Duodenal mucosa (tissue), 2 donors: Measurements from ENCODE around the gene EBI3.
"Not testable (repeated sequence)": the region's sequence is repeated elsewhere in the genome, so short reads cannot be mapped to it uniquely, and the experiment has no call there.

Source experiments
- H3K27ac ChIP-seq: one replicate; pipeline ENCODE4 v1.7.0; 2013; ENCODE audit warnings: low read depth, low read length
- H3K27me3 ChIP-seq, 2 donors: one replicate each; pipeline ENCODE4 v1.7.0; 2013; ENCODE audit warnings: low read length in 2 of 2, control low read depth in 1 of 2; ENCODE audit not compliant: insufficient read depth in 2 of 2, control insufficient read depth in 1 of 2
- H3K36me3 ChIP-seq, 2 donors: one replicate each; pipeline ENCODE4 v1.7.0; 2013; ENCODE audit warnings: low read length in 2 of 2, control low read depth in 1 of 2; ENCODE audit not compliant: insufficient read depth in 2 of 2, control insufficient read depth in 1 of 2
- H3K4me1 ChIP-seq, 2 donors: one replicate each; pipeline ENCODE4 v1.7.0; 2013; ENCODE audit warnings: low read length in 2 of 2, control low read depth in 1 of 2; ENCODE audit not compliant: insufficient read depth in 2 of 2, control insufficient read depth in 1 of 2
- H3K4me3 ChIP-seq, 2 donors: one replicate each; pipeline ENCODE4 v1.7.0; 2013; ENCODE audit warnings: low read length in 2 of 2, low read depth in 1 of 2
- H3K9ac ChIP-seq, 2 donors: one replicate each; pipeline ENCODE4 v1.7.0; 2013; ENCODE audit warnings: low read length in 2 of 2, low read depth in 1 of 2
- H3K9me3 ChIP-seq, 2 donors: one replicate each; pipeline ENCODE4 v1.7.0; 2013; ENCODE audit warnings: low read length in 2 of 2, control low read depth in 1 of 2; ENCODE audit not compliant: control insufficient read depth in 1 of 2

Gene EBI3

GRCh38 chr19:4233282-4233853, 4.0 kb downstream of the EBI3 start:
- Histone ChIP-seq H3K9me3 (no peaks in the 10 kb centered on the region), H3K4me3 (no peak overlapping the region), H3K27ac (no peak overlapping the region), H3K27me3 (peaks cover 8 to 9% of the 10 kb centered on the region in 2 donors), H3K36me3 (no peaks in the 10 kb centered on the region), H3K9ac (no peak overlapping the region), H3K4me1 (no peaks in the 10 kb centered on the region)

DNA sequence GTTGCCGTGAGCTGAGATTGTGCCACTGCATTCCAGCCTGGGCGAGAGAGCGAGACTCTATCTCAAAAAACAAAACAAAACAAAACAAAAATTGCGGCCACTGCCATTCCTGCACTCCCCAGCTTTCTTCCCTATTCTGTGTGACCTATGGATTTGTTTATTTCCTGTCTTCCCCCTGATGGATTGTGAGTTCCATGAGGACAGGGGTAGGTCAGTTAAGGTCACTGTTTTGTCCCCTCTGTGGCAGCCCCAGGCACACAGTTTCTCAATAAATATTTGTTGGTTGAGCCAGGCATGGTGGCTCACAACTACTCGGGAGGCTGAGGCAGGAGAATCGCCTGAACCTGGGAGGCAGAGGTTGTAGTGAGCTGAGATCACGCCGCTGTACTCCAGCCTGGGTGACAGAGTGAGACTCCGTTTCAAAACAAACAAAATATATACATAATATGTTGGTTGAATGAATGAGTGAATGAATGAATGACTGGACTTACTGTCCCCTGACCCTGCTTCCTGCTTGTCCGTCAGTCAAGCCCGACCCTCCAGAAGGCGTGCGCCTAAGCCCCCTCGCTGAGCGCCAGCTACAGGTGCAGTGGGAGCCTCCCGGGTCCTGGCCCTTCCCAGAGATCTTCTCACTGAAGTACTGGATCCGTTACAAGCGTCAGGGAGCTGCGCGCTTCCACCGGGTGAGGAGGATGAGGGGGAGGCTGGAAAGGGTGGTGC, 5.0 kb downstream of the EBI3 start:
- Histone ChIP-seq H3K27me3 (peaks cover 4 to 5% of the 10 kb centered on the region in 2 donors), H3K4me3 (no peak overlapping the region), H3K36me3 (no peaks in the 10 kb centered on the region), H3K4me1 (no peaks in the 10 kb centered on the region), H3K9me3 (no peaks in the 10 kb centered on the region), H3K27ac (no peak overlapping the region), H3K9ac (no peak overlapping the region)

DNA sequence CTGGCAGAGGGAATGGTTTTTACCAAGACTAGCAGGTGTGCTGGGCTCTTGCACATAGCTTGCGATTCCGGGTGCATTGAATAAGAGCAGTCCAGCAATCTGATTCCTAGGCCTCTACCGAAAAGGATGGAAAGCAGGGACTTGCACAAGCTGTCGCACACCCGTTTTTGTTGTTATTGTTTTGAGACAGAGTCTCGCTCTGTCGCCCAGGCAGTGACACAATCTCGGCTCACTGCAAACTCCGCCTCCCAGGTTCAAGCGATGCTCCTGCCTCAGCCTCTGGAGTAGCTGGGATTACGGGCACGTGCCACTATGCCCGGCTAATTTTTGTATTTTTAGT, 5.5 kb downstream of the EBI3 start:
- no peak overlapping the region for H3K9ac ChIP-seq
- no peaks in the 10 kb centered on the region for H3K27me3 ChIP-seq
- H3K36me3 ChIP-seq: no peaks in the 10 kb centered on the region

DNA sequence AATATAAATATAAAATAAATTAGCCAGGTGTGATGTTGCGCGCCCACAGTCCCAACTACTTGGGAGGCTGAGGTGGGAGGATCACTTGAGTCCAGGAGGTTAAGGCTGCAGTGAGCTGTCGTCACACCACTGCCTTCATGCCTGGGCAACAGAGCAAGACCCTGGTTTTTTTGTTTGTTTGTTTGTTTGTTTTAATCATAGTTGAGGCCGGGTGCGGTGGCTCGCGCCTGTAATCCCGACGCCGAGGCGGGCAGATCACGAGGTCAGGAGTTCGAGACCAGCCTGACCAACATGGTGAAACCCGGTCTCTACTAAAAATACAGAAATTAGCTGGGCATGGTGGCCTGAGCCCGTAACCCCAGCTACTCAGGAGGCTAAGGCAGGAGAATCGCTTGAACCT, 8.2 kb downstream of the EBI3 start:
- not testable (repeated sequence) for H3K4me3 ChIP-seq, H3K4me1 ChIP-seq, H3K9ac ChIP-seq, H3K27me3 ChIP-seq, H3K9me3 ChIP-seq, H3K36me3 ChIP-seq, H3K27ac ChIP-seq

More for the DNA sequence above, 5.5 kb downstream of the EBI3 start:
- H3K27ac ChIP-seq: no peak overlapping the region
- H3K4me3 ChIP-seq: no peak overlapping the region
- no peaks in the 10 kb centered on the region for H3K9me3 ChIP-seq
- H3K4me1 ChIP-seq: no peaks in the 10 kb centered on the region

DNA sequence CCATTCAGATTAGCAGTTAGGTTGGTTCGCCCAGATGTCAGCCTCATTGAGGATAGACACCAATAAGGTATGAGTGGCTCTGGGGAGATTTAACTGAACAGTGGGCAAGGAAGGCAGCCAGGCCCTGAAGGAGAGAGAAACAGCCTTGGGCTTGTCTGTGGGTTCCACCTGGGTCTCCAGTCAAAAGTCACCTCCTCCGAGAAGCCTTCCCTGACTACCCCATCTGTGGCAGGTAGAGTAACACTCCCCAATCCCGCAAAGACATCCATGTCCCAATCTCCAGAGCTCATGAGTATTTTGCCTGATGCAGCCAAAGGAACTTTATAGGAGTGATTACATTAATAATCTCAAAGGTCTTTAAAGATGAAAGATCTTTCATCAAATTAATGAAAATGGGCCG, 9.5 kb downstream of the EBI3 start:
- H3K9me3 ChIP-seq: peaks cover 0 to 5% of the 10 kb centered on the region in 2 donors
- no peak overlapping the region for H3K9ac ChIP-seq
- no peak overlapping the region for H3K4me3 ChIP-seq
- H3K4me1 ChIP-seq: no peaks in the 10 kb centered on the region
- H3K27me3 ChIP-seq: no peaks in the 10 kb centered on the region
- no peak overlapping the region for H3K27ac ChIP-seq
- H3K36me3 ChIP-seq: no peaks in the 10 kb centered on the region

GRCh38 chr19:4241824-4242430, 12.6 kb downstream of the EBI3 start:
- Histone ChIP-seq H3K4me3 (no peak overlapping the region), H3K9me3 (peaks cover 0 to 5% of the 10 kb centered on the region in 2 donors), H3K9ac (no peak overlapping the region), H3K4me1 (peaks cover 0 to 5% of the 10 kb centered on the region in 2 donors), H3K36me3 (no peaks in the 10 kb centered on the region), H3K27ac (no peak overlapping the region), H3K27me3 (no peaks in the 10 kb centered on the region)

- H3K9ac ChIP-seq, H3K9me3 ChIP-seq, H3K4me3 ChIP-seq, H3K27ac ChIP-seq, H3K27me3 ChIP-seq, H3K4me1 ChIP-seq: not testable (repeated sequence)
- H3K36me3 ChIP-seq: peaks cover 16 to 21% of the 10 kb centered on the region in 2 donors
Observed at GRCh38 chr19:4245938-4246337, 16.6 kb downstream of the EBI3 start.

DNA sequence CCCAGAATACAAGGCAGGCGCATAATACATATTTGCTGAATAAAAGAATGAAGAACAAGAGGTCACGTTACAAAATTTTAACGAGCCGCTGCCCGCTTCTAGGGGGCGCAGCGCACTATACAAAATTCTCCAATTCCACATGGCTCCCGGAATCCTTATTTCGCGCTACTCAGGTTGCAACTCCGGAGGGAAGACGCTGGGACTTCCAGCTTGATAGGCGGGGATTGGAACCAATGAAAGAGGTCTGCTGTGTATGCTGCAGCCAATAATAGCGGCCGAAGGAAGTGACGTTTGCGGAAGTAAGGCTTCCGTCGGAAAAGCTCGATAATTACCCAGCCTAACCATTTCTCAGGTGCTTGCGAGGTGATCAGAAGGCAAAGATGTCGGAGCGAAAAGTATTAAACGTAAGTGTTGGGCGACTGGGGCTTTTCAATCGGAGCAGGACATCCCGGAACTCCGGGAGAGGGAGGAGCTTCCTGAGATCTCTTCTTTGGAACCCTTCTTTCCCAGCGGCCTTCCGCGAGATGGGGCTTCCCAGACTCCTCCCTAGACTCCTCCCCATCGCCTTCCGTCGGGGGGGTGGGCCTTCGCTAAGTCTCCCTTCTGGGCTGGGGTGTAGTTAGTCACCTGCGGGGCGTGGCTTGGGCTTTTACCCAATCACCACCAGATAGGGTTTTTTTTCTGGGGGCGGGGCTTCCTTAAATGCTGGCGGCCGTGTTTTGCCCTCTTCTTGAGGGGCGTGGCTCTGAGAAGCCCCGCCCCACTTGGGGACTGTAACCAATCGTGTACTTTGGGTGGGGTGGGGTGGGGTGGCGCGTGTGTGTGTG, 17.7 kb downstream of the EBI3 start, which contains the start of gene YJU2:
YJU2 (plus strand) TSS at position 314 of the 827 bp plus-strand sequence; CDS start at position 381, 67 bp downstream.
- Histone ChIP-seq H3K27ac (peak within 1 kb of the TSS; percentile 90), H3K9ac (peak within 1 kb of the TSS; percentile 69 to 98), H3K4me3 (peak within 1 kb of the TSS; percentile 62 to 94), H3K27me3 (no peaks in the 10 kb centered on the region), H3K4me1 (peaks cover 5 to 9% of the 10 kb centered on the region in 2 donors), H3K9me3 (peaks cover 0 to 2% of the 10 kb centered on the region in 2 donors), H3K36me3 (peaks cover 21 to 32% of the 10 kb centered on the region in 2 donors)

DNA sequence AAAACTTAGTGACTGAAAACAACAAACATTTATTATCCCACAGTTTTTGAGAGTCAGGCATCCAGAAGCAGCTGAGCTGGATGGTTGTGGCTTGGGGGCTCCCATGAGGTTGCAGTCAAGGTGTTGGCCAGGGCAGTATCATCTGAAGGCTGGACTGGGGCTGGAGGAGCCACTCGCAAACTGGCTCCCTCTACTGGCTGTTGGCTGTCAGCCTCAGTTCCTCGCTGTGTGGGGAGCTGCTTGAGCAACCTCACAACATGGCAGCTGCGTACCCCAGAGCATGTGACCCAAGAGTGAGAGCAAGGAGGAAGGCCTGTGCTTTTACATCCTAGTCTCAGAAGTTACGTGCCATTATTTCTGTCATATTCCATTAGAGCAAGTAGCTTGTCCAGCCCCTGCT, 27.2 kb downstream of the EBI3 start:
- no peaks in the 10 kb centered on the region for H3K4me1 ChIP-seq
- H3K9ac ChIP-seq: no peak overlapping the region
- H3K9me3 ChIP-seq: peaks cover 5 to 7% of the 10 kb centered on the region in 2 donors
- peaks cover 27 to 77% of the 10 kb centered on the region in 2 donors for H3K36me3 ChIP-seq
- H3K27me3 ChIP-seq: no peaks in the 10 kb centered on the region
- H3K27ac ChIP-seq: no peak overlapping the region
- no peak overlapping the region for H3K4me3 ChIP-seq

DNA sequence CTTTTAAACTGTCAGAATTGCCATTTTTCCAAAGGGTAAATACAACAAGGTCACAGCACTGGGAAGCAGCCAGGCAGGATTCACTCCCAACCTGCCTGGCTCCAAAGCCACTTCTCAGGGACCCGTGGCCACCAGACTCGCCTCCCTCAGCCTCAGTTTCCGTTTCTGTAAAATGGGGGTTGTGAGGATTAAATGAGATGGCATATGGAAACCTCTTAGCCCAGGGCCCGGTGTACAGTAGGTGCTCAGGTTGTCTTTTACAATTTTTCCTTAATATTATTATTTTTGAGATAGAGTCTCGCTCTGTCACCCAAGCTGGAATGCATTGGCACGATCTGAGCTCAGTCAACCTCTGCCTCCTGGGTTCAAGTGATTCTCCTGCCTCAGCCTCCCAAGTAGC, 27.7 kb downstream of the EBI3 start:
- H3K9me3 ChIP-seq: peaks cover 5 to 7% of the 10 kb centered on the region in 2 donors
- H3K9ac ChIP-seq: no peak overlapping the region
- peaks cover 27 to 77% of the 10 kb centered on the region in 2 donors for H3K36me3 ChIP-seq
- H3K4me3 ChIP-seq: no peak overlapping the region
- no peak overlapping the region for H3K27ac ChIP-seq
- H3K4me1 ChIP-seq: no peaks in the 10 kb centered on the region
- no peaks in the 10 kb centered on the region for H3K27me3 ChIP-seq
